ENCODE results near the gene MYO1E. TPM values are rescaled to one million over a fixed set of nuclear protein-coding genes. Genes with fewer than 3 reads are reported as not detected.

The MYO1E gene
- polyA plus RNA-seq, 6 donors from 2014 or later = 32.4 to 80.0 (median 45.3) TPM

DNA sequence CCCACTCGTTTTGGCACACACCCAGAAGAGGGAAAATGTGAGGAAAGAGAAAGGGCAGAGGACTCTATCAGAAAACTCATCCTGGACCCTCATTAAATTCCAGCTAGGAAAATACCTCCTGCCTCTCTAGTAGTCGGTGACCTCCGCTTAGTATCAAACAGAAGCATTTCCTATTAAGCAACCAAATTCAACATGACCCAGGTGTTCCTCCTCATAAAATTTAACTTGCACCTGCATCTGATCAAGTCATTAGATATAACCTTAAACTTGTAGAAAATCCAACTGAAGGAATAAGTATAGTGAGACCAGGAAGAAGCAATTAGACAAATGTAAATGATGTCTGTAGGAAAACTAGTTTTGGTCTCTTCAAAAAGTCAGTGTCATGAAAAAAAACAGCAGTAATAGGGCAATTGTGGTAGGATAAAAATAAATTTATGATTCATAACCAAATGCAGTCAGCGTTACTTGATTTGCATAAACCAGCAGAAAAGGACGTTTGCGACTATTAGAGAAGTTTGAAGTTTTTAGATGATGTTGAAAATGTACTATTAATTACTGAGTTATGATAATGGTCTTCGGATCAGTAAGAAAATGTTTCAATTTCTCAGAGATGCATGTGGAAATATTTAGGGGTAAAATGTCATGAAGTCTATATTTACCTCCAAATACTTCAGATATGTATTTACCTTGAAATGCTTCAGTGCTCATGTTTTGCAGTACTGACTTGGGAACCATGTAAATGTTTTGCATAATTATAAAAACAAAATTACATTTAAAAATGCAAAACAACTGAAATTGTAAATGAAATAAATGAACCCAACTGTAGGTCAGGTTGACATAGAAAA is 121.4 kb downstream of the MYO1E start:
- Mint-ChIP-seq H3K9me3 (no peaks in the 10 kb centered on the region), H3K4me3 (peak overlapping the region; percentile 10 to 86 (median 72)), H3K27me3 (no peaks in the 10 kb centered on the region), H3K27ac (peak overlapping the region; percentile 46 to 94 (median 88)), H3K4me1 (peaks cover 25 to 63% (median 39%) of the 10 kb centered on the region in 3 donors), H3K36me3 (peaks cover 5 to 8% of the 10 kb centered on the region in 2 donors)
- ATAC-seq (ENCODE audit: low read depth in 2 of 2) (peak; percentile 81 to 83), DNase-seq (peak; percentile 63)

DNA sequence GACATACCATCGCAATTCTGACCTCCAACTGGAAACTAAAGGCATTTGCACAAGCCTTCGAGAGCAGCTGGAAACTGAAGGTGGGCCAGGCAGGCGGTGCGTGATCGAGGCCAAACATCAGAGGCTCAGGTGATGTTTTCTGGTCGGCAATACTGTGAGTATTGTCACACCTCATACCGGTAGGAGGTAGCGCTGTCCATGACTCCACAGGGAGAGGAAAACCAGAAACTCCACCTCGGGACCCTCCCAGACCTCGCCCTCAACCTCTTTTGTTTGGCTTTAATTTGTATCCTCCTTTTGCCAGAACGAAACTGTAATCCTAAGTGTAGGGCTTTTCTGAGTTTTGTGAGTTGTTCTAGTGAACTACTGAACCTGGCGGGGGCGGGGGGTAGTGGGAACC is 122.4 kb downstream of the MYO1E start:
- Mint-ChIP-seq H3K9me3 (no peaks in the 10 kb centered on the region), H3K4me1 (peaks cover 25 to 63% (median 39%) of the 10 kb centered on the region in 3 donors), H3K27ac (peak overlapping the region in 3 of 6 donors; percentile 38 to 71 (median 57)), H3K27me3 (no peaks in the 10 kb centered on the region), H3K4me3 (peak overlapping the region in 5 of 8 donors; percentile 20 to 56 (median 37)), H3K36me3 (no peaks in the 10 kb centered on the region)
- ATAC-seq (ENCODE audit: low read depth in 2 of 2) = no peak
- no peak for DNase-seq

DNA sequence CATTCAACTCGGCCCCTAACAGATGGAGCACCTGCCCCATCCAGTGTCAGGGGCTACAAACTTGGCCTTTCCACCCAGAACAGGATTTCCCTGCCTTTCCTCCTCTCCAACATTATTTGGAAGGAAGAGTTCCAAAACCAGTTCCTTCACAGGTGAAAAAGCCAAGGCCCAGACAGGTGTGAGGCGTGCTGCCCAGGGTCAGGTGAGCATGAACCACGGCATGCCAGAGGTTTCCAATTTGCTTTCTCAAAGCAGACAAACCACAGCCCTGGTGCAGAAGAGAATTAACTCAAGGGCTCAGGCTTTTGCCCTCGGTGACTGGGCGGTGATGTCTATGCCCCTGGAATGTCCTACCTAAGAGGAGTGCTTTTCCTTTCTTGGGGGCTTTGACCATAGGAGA is 122.9 kb downstream of the MYO1E start:
- H3K36me3 Mint-ChIP-seq = no peaks in the 10 kb centered on the region
- peak overlapping the region in 6 of 8 donors; percentile 20 to 57 (median 42) for H3K4me3 Mint-ChIP-seq
- peak overlapping the region in 3 of 6 donors; percentile 56 to 71 (median 57) for H3K27ac Mint-ChIP-seq
- H3K4me1 Mint-ChIP-seq = peaks cover 25 to 63% (median 39%) of the 10 kb centered on the region in 3 donors
- ATAC-seq (ENCODE audit: low read depth in 2 of 2) (no peak), DNase-seq (no peak)
- H3K27me3 Mint-ChIP-seq = no peaks in the 10 kb centered on the region
- H3K9me3 Mint-ChIP-seq = no peaks in the 10 kb centered on the region

DNA sequence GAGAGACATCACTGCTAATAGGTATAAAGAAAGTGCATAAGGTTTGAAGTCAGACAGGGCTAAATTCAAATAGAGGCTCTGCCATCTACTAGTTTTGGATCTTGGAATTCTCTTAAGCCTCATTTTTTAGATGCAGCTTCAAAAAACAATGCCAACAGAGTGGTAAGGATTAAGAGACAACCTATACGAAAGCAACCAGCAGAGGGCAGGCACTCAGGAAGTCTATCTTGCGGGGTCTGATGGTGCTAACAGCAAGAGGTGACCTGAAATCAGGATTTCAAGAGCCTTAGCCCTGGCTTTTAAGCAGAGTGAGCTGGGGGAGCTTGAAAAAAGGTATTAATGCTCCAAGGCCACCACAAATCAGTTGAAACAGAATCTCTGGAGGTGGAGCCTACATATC is 125.3 kb downstream of the MYO1E start:
- H3K4me1 Mint-ChIP-seq = peaks cover 16 to 55% (median 31%) of the 10 kb centered on the region in 3 donors
- H3K27me3 Mint-ChIP-seq = no peaks in the 10 kb centered on the region
- H3K4me3 Mint-ChIP-seq = peak overlapping the region in 2 of 8 donors; percentile 2 to 34
- H3K9me3 Mint-ChIP-seq = no peaks in the 10 kb centered on the region
- ATAC-seq (ENCODE audit: low read depth in 2 of 2) (peak; percentile 76 to 80), DNase-seq (peak; percentile 61)
- H3K27ac Mint-ChIP-seq = peak overlapping the region in 1 of 6 donors; percentile 68
- peaks cover 0 to 5% of the 10 kb centered on the region in 2 donors for H3K36me3 Mint-ChIP-seq

DNA sequence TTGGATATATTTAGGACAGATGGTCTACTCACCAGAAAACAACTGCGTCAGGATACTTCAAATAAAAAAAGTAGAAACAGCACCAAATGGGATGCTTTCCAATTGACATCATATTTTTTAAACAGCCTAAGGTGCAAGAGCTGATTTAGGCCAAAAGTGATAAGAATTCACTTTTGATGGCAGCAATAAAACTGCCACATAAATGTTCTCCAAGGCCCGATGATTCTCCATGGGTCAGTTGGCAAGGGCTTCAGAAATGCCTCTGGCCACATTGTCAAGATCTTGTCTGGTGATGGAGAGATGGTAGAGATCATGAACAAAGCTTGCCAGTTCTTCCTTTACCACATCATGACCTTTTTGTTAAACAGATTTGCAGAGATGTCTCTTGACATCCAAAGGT is 127.1 kb downstream of the MYO1E start:
- Mint-ChIP-seq H3K27me3 (no peaks in the 10 kb centered on the region), H3K27ac (no peak overlapping the region), H3K9me3 (no peaks in the 10 kb centered on the region), H3K36me3 (peaks cover 0 to 5% of the 10 kb centered on the region in 2 donors), H3K4me1 (peaks cover 9 to 43% (median 29%) of the 10 kb centered on the region in 3 donors), H3K4me3 (no peak overlapping the region)
- DNase-seq = no peak
- no peak for ATAC-seq (ENCODE audit: low read depth in 2 of 2)

DNA sequence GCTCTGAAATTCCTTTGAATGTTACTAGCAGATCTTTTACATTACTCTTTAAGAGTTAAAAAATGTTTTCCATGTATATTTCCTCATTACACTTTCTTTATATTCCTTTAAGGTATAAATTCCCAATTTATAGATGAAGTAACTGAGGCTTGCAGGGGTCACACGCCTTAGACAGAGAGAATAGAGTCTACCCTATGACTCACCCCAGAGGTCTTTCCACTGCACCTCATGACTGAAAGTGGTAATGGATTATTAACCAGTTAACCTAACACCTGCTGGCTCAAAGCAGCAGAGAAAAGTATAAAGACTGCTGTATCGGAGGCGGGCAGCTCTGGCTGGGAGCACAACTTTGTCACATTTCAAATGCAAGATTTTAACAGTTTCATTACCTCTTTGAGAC is 128.3 kb downstream of the MYO1E start:
- Mint-ChIP-seq H3K9me3 (no peaks in the 10 kb centered on the region), H3K36me3 (peaks cover 0 to 5% of the 10 kb centered on the region in 2 donors), H3K27ac (peak overlapping the region in 1 of 6 donors; percentile 44), H3K4me1 (peaks cover 9 to 31% (median 21%) of the 10 kb centered on the region in 3 donors), H3K27me3 (no peaks in the 10 kb centered on the region), H3K4me3 (no peak overlapping the region)
- ATAC-seq (ENCODE audit: low read depth in 2 of 2) (no peak), DNase-seq (no peak)

DNA sequence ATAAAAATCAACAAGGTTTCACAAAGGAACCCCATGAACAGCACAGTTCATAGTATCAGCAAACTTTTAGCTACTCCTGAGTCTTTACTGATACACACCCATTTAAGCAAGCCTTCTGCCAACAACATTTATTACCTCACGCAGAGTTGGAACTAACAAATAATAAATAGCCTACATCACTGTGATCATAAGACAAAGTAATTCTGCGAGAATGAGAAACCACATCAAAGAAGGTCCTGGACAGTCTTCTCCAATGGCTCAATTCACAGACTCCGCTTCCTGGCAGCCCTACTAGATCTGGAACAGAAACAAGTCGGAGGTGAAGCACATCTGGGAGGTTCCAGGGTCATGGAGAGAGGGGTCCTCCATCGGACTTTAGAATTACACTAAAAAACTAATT is 129.0 kb downstream of the MYO1E start:
- H3K4me3 Mint-ChIP-seq = no peak overlapping the region
- DNase-seq (no peak), ATAC-seq (ENCODE audit: low read depth in 2 of 2) (no peak)
- H3K9me3 Mint-ChIP-seq = no peaks in the 10 kb centered on the region
- H3K27ac Mint-ChIP-seq = peak overlapping the region in 2 of 6 donors; percentile 16 to 20
- no peaks in the 10 kb centered on the region for H3K27me3 Mint-ChIP-seq
- peaks cover 12 to 26% (median 18%) of the 10 kb centered on the region in 3 donors for H3K4me1 Mint-ChIP-seq
- H3K36me3 Mint-ChIP-seq = peaks cover 0 to 5% of the 10 kb centered on the region in 2 donors

DNA sequence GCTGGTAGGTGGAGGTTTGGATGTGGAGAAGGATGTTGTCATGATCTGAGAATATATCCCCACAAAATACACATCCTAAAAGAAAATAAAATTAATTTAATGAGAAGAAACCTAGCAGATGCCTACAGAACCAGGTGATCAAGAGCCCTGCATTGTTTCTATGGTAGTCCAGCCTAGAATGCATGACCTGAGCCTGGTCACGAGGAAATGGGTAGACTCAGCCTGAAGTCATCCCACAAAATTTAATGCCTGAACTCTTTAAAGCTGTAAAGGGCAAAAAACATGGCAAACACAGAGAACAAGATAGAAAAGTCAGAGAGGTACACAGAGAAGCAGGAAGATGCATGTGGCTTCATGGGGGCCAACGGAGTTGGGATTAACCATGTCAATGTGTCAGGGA is 130.0 kb downstream of the MYO1E start:
- ATAC-seq (ENCODE audit: low read depth in 2 of 2) = no peak
- H3K27me3 Mint-ChIP-seq = no peaks in the 10 kb centered on the region
- H3K27ac Mint-ChIP-seq = peak overlapping the region in 2 of 6 donors; percentile 10 to 80

DNA sequence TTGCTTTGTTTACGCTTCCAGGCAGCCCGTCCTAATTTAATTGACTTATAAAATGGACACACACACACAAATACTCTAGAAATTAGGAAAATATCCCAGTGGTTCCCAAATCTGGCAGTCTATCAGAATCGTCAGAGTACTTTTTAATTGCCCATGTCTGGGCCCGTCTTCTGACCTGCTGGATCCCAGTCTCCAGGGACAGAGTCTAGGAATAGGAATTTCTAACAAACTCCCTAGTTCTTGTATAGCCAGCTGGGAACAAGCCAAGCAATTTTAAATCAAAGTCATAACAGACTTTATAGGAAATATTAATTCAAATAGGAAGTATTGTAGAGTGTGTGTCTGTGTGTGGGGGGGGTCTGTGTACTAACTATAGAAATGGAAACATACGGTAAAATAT is 132.6 kb downstream of the MYO1E start:
- no peak overlapping the region for H3K4me3 Mint-ChIP-seq
- ATAC-seq (ENCODE audit: low read depth in 2 of 2) = no peak
- peaks cover 0 to 16% of the 10 kb centered on the region in 2 donors for H3K36me3 Mint-ChIP-seq
- H3K9me3 Mint-ChIP-seq = peaks cover 0 to 2% (median 0%) of the 10 kb centered on the region in 7 donors
- H3K27ac Mint-ChIP-seq = no peak overlapping the region
- H3K4me1 Mint-ChIP-seq = peaks cover 22 to 47% (median 34%) of the 10 kb centered on the region in 3 donors
- no peaks in the 10 kb centered on the region for H3K27me3 Mint-ChIP-seq
- DNase-seq = no peak

More for the DNA sequence above, 130.0 kb downstream of the MYO1E start:
- Mint-ChIP-seq H3K36me3 (peaks cover 0 to 6% of the 10 kb centered on the region in 2 donors), H3K4me3 (no peak overlapping the region), H3K9me3 (no peaks in the 10 kb centered on the region), H3K4me1 (peaks cover 13 to 27% (median 21%) of the 10 kb centered on the region in 3 donors)
- DNase-seq = no peak

DNA sequence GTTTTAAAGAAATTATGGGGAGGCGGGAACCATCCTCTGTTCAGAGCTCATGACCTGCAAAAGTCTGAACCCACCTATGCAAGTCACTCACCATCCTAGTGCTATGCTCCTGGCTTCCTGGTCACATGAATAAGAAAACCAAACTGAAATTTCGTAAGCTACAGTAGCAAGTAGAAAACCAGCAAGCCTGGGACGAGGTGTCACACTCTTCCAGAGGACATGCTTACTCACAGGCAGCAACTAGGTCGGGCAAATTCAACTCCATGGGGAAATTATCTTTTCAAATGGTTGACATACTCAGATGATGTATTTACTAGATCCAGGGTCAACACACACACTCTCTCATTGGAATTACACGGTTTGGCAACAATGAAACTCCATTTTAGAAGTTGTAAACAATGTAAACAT is 134.7 kb downstream of the MYO1E start:
- peak overlapping the region in 5 of 6 donors; percentile 3 to 74 (median 16) for H3K27ac Mint-ChIP-seq
- H3K9me3 Mint-ChIP-seq = peaks cover 0 to 3% (median 0%) of the 10 kb centered on the region in 7 donors
- peak overlapping the region in 4 of 8 donors; percentile 7 to 53 (median 30) for H3K4me3 Mint-ChIP-seq
- H3K4me1 Mint-ChIP-seq = peaks cover 24 to 48% (median 38%) of the 10 kb centered on the region in 3 donors
- DNase-seq (no peak), ATAC-seq (ENCODE audit: low read depth in 2 of 2) (no peak)
- no peaks in the 10 kb centered on the region for H3K27me3 Mint-ChIP-seq
- H3K36me3 Mint-ChIP-seq = peaks cover 0 to 19% of the 10 kb centered on the region in 2 donors

DNA sequence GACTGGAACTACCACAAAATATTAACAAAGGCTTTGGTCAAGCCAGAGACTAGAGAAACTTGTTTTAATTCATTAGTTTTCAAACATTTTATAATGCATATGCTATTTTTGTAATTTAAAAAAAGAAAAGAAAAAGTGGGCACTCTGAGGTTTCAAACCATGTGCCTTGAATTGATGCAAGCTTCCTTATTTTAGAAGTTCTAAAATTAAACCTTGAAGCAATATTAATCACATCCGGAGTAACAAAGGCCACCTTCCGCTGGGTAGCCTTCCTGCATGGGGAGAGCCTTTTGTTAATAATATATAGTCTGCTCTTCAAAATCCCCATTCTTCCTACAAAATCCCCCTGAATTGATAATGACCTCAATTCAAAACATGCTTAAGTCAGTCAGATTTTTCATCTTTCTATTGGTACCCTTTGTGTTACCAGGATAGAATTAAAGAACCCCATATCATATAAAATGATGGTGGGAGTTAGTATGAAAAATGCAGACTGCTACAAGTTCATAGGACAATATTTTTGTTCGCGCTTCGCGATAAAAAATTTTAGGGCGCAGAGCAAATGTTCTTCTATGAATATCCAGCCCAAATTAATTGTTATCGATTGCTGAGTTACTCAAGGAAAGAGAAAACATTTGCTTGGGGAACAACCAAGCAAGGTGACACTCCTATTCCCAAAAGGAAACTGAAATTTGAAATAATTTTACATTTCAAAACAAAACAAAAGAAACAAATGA is 135.4 kb downstream of the MYO1E start:
- peak; percentile 92 to 93 for ATAC-seq (ENCODE audit: low read depth in 2 of 2)
- Mint-ChIP-seq H3K27me3 (no peaks in the 10 kb centered on the region), H3K27ac (peak overlapping the region in 5 of 6 donors; percentile 1 to 82 (median 43)), H3K9me3 (peaks cover 0 to 3% (median 0%) of the 10 kb centered on the region in 7 donors), H3K4me3 (peak overlapping the region in 6 of 8 donors; percentile 35 to 57 (median 48)), H3K4me1 (peaks cover 24 to 46% (median 38%) of the 10 kb centered on the region in 3 donors), H3K36me3 (peaks cover 1 to 25% of the 10 kb centered on the region in 2 donors)
- DNase-seq = peak; percentile 29

DNA sequence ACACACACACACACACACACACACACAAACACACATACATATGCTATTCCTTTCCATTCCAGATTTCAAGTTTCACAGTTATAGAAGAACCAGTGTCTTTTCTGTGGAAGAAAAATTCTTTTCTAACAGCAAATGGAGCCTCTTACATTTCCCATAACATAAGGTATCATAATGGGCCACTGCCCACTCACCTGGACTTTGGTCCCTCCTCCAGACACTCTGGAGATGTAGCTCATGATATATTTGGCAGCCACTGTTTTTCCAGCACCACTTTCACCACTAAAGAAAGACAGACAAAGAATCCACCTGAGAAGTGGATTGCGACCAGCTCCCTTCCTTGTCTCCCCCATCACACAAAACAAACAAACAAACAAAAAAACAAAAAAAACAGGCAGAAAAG is 136.3 kb downstream of the MYO1E start:
- H3K9me3 Mint-ChIP-seq = peaks cover 0 to 3% (median 0%) of the 10 kb centered on the region in 7 donors
- no peaks in the 10 kb centered on the region for H3K27me3 Mint-ChIP-seq
- DNase-seq = no peak
- H3K4me3 Mint-ChIP-seq = peak overlapping the region in 7 of 8 donors; percentile 8 to 65 (median 53)
- peaks cover 24 to 46% (median 38%) of the 10 kb centered on the region in 3 donors for H3K4me1 Mint-ChIP-seq
- peak overlapping the region; percentile 82 to 96 (median 90) for H3K27ac Mint-ChIP-seq
- no peak for ATAC-seq (ENCODE audit: low read depth in 2 of 2)
- peaks cover 10 to 32% of the 10 kb centered on the region in 2 donors for H3K36me3 Mint-ChIP-seq

DNA sequence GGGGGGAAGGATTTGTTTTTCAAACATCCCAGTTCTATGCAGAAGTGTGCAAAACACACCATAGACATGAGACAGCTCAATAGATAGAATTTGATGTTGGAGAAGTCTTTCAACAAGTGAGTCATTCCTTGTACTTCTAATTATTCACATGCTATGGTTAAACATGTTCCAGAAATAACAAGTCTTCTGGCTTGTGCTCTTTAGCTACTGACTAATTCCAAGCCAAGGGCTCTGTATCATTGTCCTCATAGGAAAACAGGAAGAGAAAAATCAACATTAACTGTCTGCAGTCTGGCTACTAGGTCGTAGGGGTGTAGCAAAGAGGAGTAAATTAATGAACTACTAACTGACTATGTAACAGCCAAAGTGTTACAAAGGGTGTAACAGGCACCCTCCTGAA is 140.2 kb downstream of the MYO1E start:
- Mint-ChIP-seq H3K9me3 (peaks cover 0 to 3% (median 0%) of the 10 kb centered on the region in 7 donors), H3K4me1 (peaks cover 15 to 32% (median 21%) of the 10 kb centered on the region in 3 donors), H3K27ac (peak overlapping the region in 2 of 6 donors; percentile 28 to 84), H3K4me3 (no peak overlapping the region), H3K36me3 (peaks cover 15 to 32% of the 10 kb centered on the region in 2 donors), H3K27me3 (no peaks in the 10 kb centered on the region)
- DNase-seq = no peak
- ATAC-seq (ENCODE audit: low read depth in 2 of 2) = no peak

All from naive B cell (primary cell).